Hematopoietic multipotent progenitor cell (in vitro differentiated cells): Measurements from ENCODE around the gene HGF. TPM values are rescaled to one million over a fixed set of nuclear protein-coding genes. Genes with fewer than 3 reads are reported as not detected.

Source experiments
- DNase-seq, 3 donors: peaks; one replicate each; pipeline ENCODE4 v3.0.0-alpha.2; 2011 to 2015; ENCODE audit warnings: low read depth in 2 of 3, low spot score in 2 of 3
- total RNA-seq: library from RNA; depleted of rRNA; stranded (reverse); fragments of >200 nt; gene quantifications from one replicate; pipeline ENCODE4 v1.2.3, GENCODE V29; 2012

HGF gene
- total RNA-seq, 1 donor = 9.4 TPM

GRCh38 chr7:81687062-81687461 is 82.8 kb downstream of the HGF start:
- no peak for DNase-seq

GRCh38 chr7:81685270-81685868 is 84.5 kb downstream of the HGF start:
- no peak for DNase-seq

GRCh38 chr7:81684514-81685269 is 85.2 kb downstream of the HGF start:
- peak in 2 of 3 donors; percentile 8 to 14 for DNase-seq

- DNase-seq = no peak
Measured at GRCh38 chr7:81684033-81684432, 85.8 kb downstream of the HGF start.

GRCh38 chr7:81682873-81683272 is 87.0 kb downstream of the HGF start:
- DNase-seq = no peak

GRCh38 chr7:81680120-81680519 is 89.7 kb downstream of the HGF start:
- DNase-seq = no peak

GRCh38 chr7:81676813-81677212 is 93.0 kb downstream of the HGF start:
- DNase-seq = no peak

GRCh38 chr7:81676105-81676811 is 93.6 kb downstream of the HGF start:
- DNase-seq = no peak

- no peak for DNase-seq
Measured at GRCh38 chr7:81674431-81674830, 95.4 kb downstream of the HGF start.

GRCh38 chr7:81672872-81673271 is 97.0 kb downstream of the HGF start:
- DNase-seq = no peak

GRCh38 chr7:81669476-81670105 is 100.3 kb downstream of the HGF start:
- no peak for DNase-seq

GRCh38 chr7:81666209-81666608 is 103.6 kb downstream of the HGF start:
- no peak for DNase-seq

- no peak for DNase-seq
Measured at GRCh38 chr7:81665236-81665635, 104.6 kb downstream of the HGF start.

GRCh38 chr7:81664304-81664703 is 105.5 kb downstream of the HGF start:
- DNase-seq = no peak

GRCh38 chr7:81662531-81662930 is 107.3 kb downstream of the HGF start:
- DNase-seq = no peak

- no peak for DNase-seq
Measured at GRCh38 chr7:81659697-81660395, 110.0 kb downstream of the HGF start.

GRCh38 chr7:81657551-81657950 is 112.3 kb downstream of the HGF start:
- DNase-seq = no peak

GRCh38 chr7:81655271-81655670 is 114.6 kb downstream of the HGF start:
- no peak for DNase-seq

- DNase-seq = no peak
Measured at GRCh38 chr7:81652225-81652624, 117.6 kb downstream of the HGF start.
